Measurements from ENCODE around the gene CERK. TPM values are rescaled to one million over a fixed set of nuclear protein-coding genes. Genes with fewer than 3 reads are reported as not detected.

The CERK gene
- total and polyA plus RNA-seq, 2 of the 13 experiments (the other 11 are each of a cell fraction or from before 2014, with no cell fraction given), result 40.3 to 41.9 TPM

DNA sequence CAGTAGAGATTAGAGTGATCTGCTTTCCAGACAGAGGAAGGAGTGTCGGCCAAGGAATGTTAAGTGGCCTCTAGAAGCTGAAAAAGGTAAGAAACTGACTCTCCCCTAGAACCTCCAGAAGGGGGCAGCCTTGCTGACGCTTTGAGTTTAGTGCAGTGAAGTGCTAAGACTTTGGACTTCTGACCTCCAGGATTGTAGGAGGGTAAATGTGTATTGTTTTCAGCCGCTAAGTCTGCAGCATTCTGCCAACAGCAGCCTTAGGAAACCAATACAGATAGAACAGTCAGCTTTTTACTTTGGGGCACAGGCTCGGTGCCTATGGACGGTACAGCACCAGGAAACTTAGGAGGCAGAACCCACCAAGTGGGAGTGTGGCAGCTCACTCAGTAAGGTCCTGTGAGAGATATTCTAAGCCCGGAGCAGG lies 20.8 kb upstream of the CERK start (continued):
- TF ChIP-seq SOX6 (IDR thresholded peaks at IDR 0.05) (no peak), SOX6 (CRISPR knock-in tag; IDR thresholded peaks at IDR 0.05) (peak; percentile 92), ZFP37 (CRISPR knock-in tag; IDR thresholded peaks at IDR 0.05; ENCODE audit: borderline replicate concordance) (no peak), ZNF703 (CRISPR knock-in tag; IDR thresholded peaks at IDR 0.05; ENCODE audit: borderline replicate concordance) (no peak), GATAD1 (CRISPR knock-in tag; IDR thresholded peaks at IDR 0.05) (peak; percentile 45; the same call in 1 of the 2 replicates), TAF15 (IDR thresholded peaks at IDR 0.05; ENCODE audit: low read depth, low read length, poor library complexity, severe bottlenecking) (no peak), CERS6 (CRISPR knock-in tag; IDR thresholded peaks at IDR 0.05) (no peak), IRF1 (CRISPR knock-in tag; IDR thresholded peaks at IDR 0.05; ENCODE audit: low read depth) (no peak), HOXA3 (CRISPR knock-in tag; IDR thresholded peaks at IDR 0.05) (peak; percentile 54; the same call in 1 of the 2 replicates), RFX1 (IDR thresholded peaks at IDR 0.05) (no peak), KLF12 (CRISPR knock-in tag; IDR thresholded peaks at IDR 0.05; ENCODE audit: borderline replicate concordance) (0 out of 2 replicates have a peak, but pooled peaks have one; percentile 27), ZUFSP (CRISPR knock-in tag; IDR thresholded peaks at IDR 0.05; ENCODE audit: borderline replicate concordance) (no peak)
- TF ChIP-seq, protein P1, sequence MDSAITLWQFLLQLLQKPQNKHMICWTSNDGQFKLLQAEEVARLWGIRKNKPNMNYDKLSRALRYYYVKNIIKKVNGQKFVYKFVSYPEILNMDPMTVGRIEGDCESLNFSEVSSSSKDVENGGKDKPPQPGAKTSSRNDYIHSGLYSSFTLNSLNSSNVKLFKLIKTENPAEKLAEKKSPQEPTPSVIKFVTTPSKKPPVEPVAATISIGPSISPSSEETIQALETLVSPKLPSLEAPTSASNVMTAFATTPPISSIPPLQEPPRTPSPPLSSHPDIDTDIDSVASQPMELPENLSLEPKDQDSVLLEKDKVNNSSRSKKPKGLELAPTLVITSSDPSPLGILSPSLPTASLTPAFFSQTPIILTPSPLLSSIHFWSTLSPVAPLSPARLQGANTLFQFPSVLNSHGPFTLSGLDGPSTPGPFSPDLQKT (CRISPR knock-in tag; IDR thresholded peaks at IDR 0.05; ENCODE audit: borderline replicate concordance), result no peak
- TF ChIP-seq, protein P2, sequence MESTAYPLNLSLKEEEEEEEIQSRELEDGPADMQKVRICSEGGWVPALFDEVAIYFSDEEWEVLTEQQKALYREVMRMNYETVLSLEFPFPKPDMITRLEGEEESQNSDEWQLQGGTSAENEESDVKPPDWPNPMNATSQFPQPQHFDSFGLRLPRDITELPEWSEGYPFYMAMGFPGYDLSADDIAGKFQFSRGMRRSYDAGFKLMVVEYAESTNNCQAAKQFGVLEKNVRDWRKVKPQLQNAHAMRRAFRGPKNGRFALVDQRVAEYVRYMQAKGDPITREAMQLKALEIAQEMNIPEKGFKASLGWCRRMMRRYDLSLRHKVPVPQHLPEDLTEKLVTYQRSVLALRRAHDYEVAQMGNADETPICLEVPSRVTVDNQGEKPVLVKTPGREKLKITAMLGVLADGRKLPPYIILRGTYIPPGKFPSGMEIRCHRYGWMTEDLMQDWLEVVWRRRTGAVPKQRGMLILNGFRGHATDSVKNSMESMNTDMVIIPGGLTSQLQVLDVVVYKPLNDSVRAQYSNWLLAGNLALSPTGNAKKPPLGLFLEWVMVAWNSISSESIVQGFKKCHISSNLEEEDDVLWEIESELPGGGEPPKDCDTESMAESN (CRISPR knock-in tag; conservative IDR thresholded peaks at IDR 0.05), result no peak
- TF ChIP-seq, protein P3, sequence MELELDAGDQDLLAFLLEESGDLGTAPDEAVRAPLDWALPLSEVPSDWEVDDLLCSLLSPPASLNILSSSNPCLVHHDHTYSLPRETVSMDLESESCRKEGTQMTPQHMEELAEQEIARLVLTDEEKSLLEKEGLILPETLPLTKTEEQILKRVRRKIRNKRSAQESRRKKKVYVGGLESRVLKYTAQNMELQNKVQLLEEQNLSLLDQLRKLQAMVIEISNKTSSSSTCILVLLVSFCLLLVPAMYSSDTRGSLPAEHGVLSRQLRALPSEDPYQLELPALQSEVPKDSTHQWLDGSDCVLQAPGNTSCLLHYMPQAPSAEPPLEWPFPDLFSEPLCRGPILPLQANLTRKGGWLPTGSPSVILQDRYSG (CRISPR knock-in tag; IDR thresholded peaks at IDR 0.05), result 0 out of 2 replicates have a peak, but pooled peaks have one; percentile 48

Data from HepG2 (cell line).